ENCODE data around the gene LIPC. TPM values are rescaled to one million over a fixed set of nuclear protein-coding genes. Genes with fewer than 3 reads are reported as not detected.

The LIPC gene
- total RNA-seq, 1 donor from 2014 or later, result not detected

- no peaks in the 10 kb centered on the region for H3K9me3 ChIP-seq
- no peak overlapping the region for H3K4me3 ChIP-seq
- TF ChIP-seq POLR2A (IDR thresholded peaks at IDR 0.05) (no peak), CTCF (IDR thresholded peaks at IDR 0.05) (no peak), POLR2AphosphoS5 (IDR thresholded peaks at IDR 0.05; ENCODE audit: insufficient read depth in 1 of 2, low read depth in 1 of 2) (no peak)
- no peaks in the 10 kb centered on the region for H3K4me1 ChIP-seq
- H3K27me3 ChIP-seq, result no peaks in the 10 kb centered on the region
- intact Hi-C loops (cut with DNase I), result no loop called here
- H3K36me3 ChIP-seq, result no peaks in the 10 kb centered on the region
- no peak overlapping the region for H3K27ac ChIP-seq
- no peak for DNase-seq (ENCODE audit: extremely low spot score in 2 of 2)
These were observed 151.5 kb downstream of the LIPC start for GRCh38 chr15:58583171-58583908.

DNA sequence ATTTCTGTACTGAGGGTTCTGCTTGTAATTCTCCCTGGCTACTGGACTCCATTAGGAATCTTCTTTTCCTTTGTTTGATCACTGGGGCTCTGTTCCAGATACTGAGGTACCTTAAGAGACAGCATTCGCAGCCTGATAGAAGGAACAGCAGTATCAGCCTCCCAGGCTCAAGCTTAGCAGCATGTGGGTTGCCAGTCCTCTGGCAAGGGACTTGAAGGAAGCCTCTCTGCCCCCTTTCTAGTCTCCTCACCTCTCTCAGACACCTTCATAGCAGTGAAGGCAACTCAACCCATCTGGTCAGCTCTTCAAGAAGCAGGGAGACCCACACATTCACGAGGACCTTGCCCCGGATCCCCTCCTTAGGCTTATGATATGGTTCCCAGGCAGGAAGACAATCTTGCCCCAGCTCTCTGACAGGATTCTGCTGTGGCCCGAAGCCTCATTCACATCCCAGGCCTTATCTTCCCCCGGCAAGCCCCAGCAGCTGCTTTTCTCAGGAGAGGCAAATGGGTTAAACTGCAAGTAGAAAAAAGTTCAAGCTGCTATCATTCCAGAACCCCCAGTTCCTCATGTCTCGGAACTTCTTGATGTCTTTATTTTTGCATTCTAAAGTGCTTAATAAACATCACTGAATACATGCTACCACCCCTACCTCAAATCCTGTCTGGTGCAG, 153.1 kb downstream of the LIPC start:
- TF ChIP-seq CTCF (IDR thresholded peaks at IDR 0.05) (no peak), POLR2A (IDR thresholded peaks at IDR 0.05) (no peak), POLR2AphosphoS5 (IDR thresholded peaks at IDR 0.05; ENCODE audit: insufficient read depth in 1 of 2, low read depth in 1 of 2) (no peak)
- H3K4me1 ChIP-seq, result no peaks in the 10 kb centered on the region
- intact Hi-C loops (cut with DNase I), result no loop called here
- H3K27ac ChIP-seq, result no peak overlapping the region
- no peaks in the 10 kb centered on the region for H3K27me3 ChIP-seq
- H3K4me3 ChIP-seq, result no peak overlapping the region
- no peaks in the 10 kb centered on the region for H3K9me3 ChIP-seq
- DNase-seq (ENCODE audit: extremely low spot score in 2 of 2), result no peak
- no peaks in the 10 kb centered on the region for H3K36me3 ChIP-seq

DNA sequence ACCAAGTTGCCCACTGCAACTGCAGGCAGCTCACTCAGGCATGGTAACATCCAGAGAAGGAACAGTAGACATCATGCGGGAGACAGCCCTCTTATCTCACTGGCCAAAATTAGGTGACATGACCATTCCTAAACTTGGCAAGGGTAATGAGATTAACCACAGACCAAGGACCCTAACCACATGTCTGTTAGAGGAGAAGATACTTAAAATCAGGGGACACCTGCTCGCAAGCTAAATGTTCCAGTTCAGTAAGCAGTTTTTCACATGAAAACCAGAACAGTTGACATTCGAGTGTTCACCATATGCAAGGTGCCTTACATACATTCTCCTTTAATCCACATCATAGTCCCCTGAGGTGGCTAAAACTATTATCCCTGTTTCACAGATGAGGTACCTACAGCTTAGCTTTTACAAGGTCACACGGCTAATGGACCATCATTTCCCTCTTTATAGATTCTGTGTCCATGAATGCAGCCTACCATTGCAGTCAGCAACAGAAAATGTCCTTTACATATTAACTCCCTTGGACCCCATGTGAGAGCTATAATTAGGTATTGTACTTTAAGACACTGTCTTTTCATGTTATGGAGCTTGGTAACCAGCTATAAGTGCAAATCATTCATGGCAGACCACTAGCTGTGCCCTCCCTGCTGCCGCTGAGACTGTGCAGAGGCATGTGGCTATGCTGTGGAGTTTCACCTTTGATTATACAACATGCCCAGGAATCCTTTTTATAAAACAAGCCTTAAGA, 154.1 kb downstream of the LIPC start:
- H3K27ac ChIP-seq, result no peak overlapping the region
- no peaks in the 10 kb centered on the region for H3K36me3 ChIP-seq
- no peaks in the 10 kb centered on the region for H3K27me3 ChIP-seq
- TF ChIP-seq POLR2AphosphoS5 (IDR thresholded peaks at IDR 0.05; ENCODE audit: insufficient read depth in 1 of 2, low read depth in 1 of 2), result no peak
- no peak for TF ChIP-seq CTCF (IDR thresholded peaks at IDR 0.05)
- no peak for TF ChIP-seq POLR2A (IDR thresholded peaks at IDR 0.05)
- no peaks in the 10 kb centered on the region for H3K4me1 ChIP-seq
- DNase-seq (ENCODE audit: extremely low spot score in 2 of 2), result no peak
- H3K4me3 ChIP-seq, result no peak overlapping the region
- intact Hi-C loops (cut with DNase I), result no loop called here
- H3K9me3 ChIP-seq, result no peaks in the 10 kb centered on the region

DNA sequence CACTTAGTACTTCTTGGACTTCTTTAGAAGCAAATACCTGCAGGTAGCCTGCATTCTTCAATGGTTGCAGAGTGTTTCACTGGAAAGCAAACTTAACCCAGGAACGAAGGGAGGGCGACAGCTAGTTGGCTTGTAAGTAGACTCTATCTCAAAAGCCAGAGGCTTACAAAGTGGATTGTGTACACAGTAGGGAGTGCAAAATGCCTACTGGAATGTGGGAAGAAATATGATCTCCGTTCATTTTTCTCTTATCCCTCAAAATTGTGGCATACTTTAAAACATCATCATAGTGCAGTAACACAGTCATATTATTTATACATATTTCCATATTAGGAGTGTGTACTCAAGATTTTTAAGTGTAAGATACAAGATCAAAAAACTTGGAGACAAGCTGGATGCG, 155.7 kb downstream of the LIPC start:
- intact Hi-C loops (cut with DNase I), result no loop called here

More for the DNA sequence above, 155.7 kb downstream of the LIPC start:
- TF ChIP-seq POLR2AphosphoS5 (IDR thresholded peaks at IDR 0.05; ENCODE audit: insufficient read depth in 1 of 2, low read depth in 1 of 2) (no peak), CTCF (IDR thresholded peaks at IDR 0.05) (no peak), POLR2A (IDR thresholded peaks at IDR 0.05) (no peak)
- Histone ChIP-seq H3K4me1 (no peaks in the 10 kb centered on the region), H3K27me3 (no peaks in the 10 kb centered on the region), H3K27ac (no peak overlapping the region), H3K9me3 (no peaks in the 10 kb centered on the region), H3K4me3 (no peak overlapping the region), H3K36me3 (no peaks in the 10 kb centered on the region)
- no peak for DNase-seq (ENCODE audit: extremely low spot score in 2 of 2)
